IMR-90 (cell line): ENCODE results near the gene PHC3. TPM values are rescaled to one million over a fixed set of nuclear protein-coding genes. Genes with fewer than 3 reads are reported as not detected.

ENCODE experiments used
- ATAC-seq: fragments of 200-7000 bp; cut with Tn5 transposase; 2 replicates; pipeline ENCODE4 v1.9.1; 2020; ENCODE audit warnings: low read depth, mild to moderate bottlenecking, moderate library complexity
- BruUV-seq: library from RNA; stranded (reverse); fragments of 400-500 nt; replicated peaks from 2 replicates; lab custom pipeline; 2021; lab: Mats Ljungman, UMichigan
- CTCF ChIA-PET: fragments of 300-600 bp; formaldehyde crosslinking; extraction: SDS; loops from one replicate; lab custom pipeline; 2021; ENCODE audit warnings: antibody characterized with exemption; lab: Yijun Ruan, JAX
- POLR2A ChIA-PET: fragments of 300-600 bp; sonication (Branson Sonifier 250); formaldehyde crosslinking; loops from one replicate; lab custom pipeline; 2022; ENCODE audit warnings: antibody characterized with exemption; ENCODE audit not compliant: unreplicated experiment; lab: Charles Lee
- DNase-seq: peaks from one replicate; pipeline ENCODE4 v3.0.0; 2013
- H2AFZ ChIP-seq: replicated peaks from 2 replicates; pipeline ENCODE3; 2013; ENCODE audit warnings: low read length, mild to moderate bottlenecking; ENCODE audit not compliant: poor library complexity
- H2AK5ac ChIP-seq: 2 replicates; pipeline ENCODE4 v1.6.1; 2013; ENCODE audit warnings: low read depth, low read length, inconsistent platforms
- H2AK9ac ChIP-seq: replicated peaks from 2 replicates; pipeline ENCODE3; 2013; ENCODE audit warnings: mild to moderate bottlenecking, low read depth, low read length, moderate library complexity; ENCODE audit not compliant: poor library complexity
- H2BK120ac ChIP-seq: 2 replicates; pipeline ENCODE4 v1.6.1; 2013; ENCODE audit warnings: low read depth, low read length, inconsistent platforms
- H2BK15ac ChIP-seq: 3 replicates; pipeline ENCODE4 v1.6.1; 2013; ENCODE audit warnings: low read depth, low read length, inconsistent platforms
- H2BK20ac ChIP-seq: 2 replicates; pipeline ENCODE4 v1.6.1; 2013; ENCODE audit warnings: low read depth, mild to moderate bottlenecking, inconsistent platforms, low read length, moderate library complexity
- H2BK5ac ChIP-seq: 2 replicates; pipeline ENCODE4 v1.6.1; 2013; ENCODE audit warnings: mild to moderate bottlenecking, low read depth, low read length, inconsistent platforms; ENCODE audit not compliant: poor library complexity, severe bottlenecking
- H3K14ac ChIP-seq: replicated peaks from 2 replicates; pipeline ENCODE4 v1.6.1; 2013; ENCODE audit warnings: low read depth, low read length, inconsistent platforms
- H3K18ac ChIP-seq: 2 replicates; pipeline ENCODE4 v1.6.1; 2013; ENCODE audit warnings: low read depth, low read length, control low read depth
- H3K23ac ChIP-seq: 2 replicates; pipeline ENCODE4 v1.6.1; 2013; ENCODE audit warnings: low read depth, low read length, inconsistent platforms
- H3K27ac ChIP-seq: 2 replicates; pipeline ENCODE4 v1.5.1; 2013; ENCODE audit warnings: mild to moderate bottlenecking, control low read depth, low read length; ENCODE audit not compliant: insufficient read depth
- H3K27me3 ChIP-seq: 2 replicates; pipeline ENCODE4 v1.6.1; 2013; ENCODE audit warnings: low read length; ENCODE audit not compliant: control insufficient read depth, insufficient read depth
- H3K36me3 ChIP-seq: 2 replicates; pipeline ENCODE4 v1.6.1; 2013; ENCODE audit warnings: low read length, mixed read lengths; ENCODE audit not compliant: control insufficient read depth, insufficient read depth
- H3K4ac ChIP-seq: 2 replicates; pipeline ENCODE4 v1.6.1; 2013; ENCODE audit warnings: low read depth, low read length, inconsistent platforms
- H3K4me1 ChIP-seq: 2 replicates; pipeline ENCODE4 v1.6.1; 2013; ENCODE audit warnings: low read length, mixed read lengths; ENCODE audit not compliant: control insufficient read depth, insufficient read depth
- H3K4me2 ChIP-seq: 2 replicates; pipeline ENCODE4 v1.6.1; 2013; ENCODE audit warnings: low read depth, mild to moderate bottlenecking, control low read depth, low read length, moderate library complexity
- H3K4me3 ChIP-seq: 2 replicates; pipeline ENCODE4 v1.5.1; 2013; ENCODE audit warnings: low read depth, mild to moderate bottlenecking, control low read depth, low read length, moderate library complexity; ENCODE audit not compliant: insufficient read depth
- H3K56ac ChIP-seq: 2 replicates; pipeline ENCODE4 v1.6.1; 2013; ENCODE audit warnings: low read length, inconsistent platforms; ENCODE audit not compliant: insufficient read depth; ENCODE audit errors: extremely low read depth
- H3K79me1 ChIP-seq, 2 experiments: 2 replicates each; pipeline ENCODE4 v1.6.1; 2013; ENCODE audit warnings: low read length in 2 of 2, inconsistent platforms in 1 of 2, low read depth in 1 of 2
- H3K9ac ChIP-seq: 2 replicates; pipeline ENCODE4 v1.6.1; 2013; ENCODE audit warnings: low read depth, low read length, control low read depth
- H3K9me1 ChIP-seq: 2 replicates; pipeline ENCODE4 v1.6.1; 2013; ENCODE audit warnings: low read length, inconsistent platforms; ENCODE audit not compliant: insufficient read depth
- H3K9me3 ChIP-seq: 2 replicates; pipeline ENCODE4 v1.6.1; 2013; ENCODE audit warnings: low read length; ENCODE audit not compliant: control insufficient read depth, insufficient read depth
- H4K20me1 ChIP-seq: 2 replicates; pipeline ENCODE4 v1.6.1; 2013; ENCODE audit warnings: low read length, inconsistent platforms; ENCODE audit not compliant: insufficient read depth
- H4K5ac ChIP-seq: 2 replicates; pipeline ENCODE4 v1.6.1; 2013; ENCODE audit warnings: mild to moderate bottlenecking, low read depth, low read length, control low read depth
- H4K8ac ChIP-seq, 2 experiments: 2 replicates each; pipeline ENCODE4 v1.6.1; 2013; ENCODE audit warnings: low read depth in 2 of 2, low read length in 2 of 2, control low read depth in 1 of 2, inconsistent platforms in 1 of 2
- H4K91ac ChIP-seq: 2 replicates; pipeline ENCODE4 v1.6.1; 2013; ENCODE audit warnings: low read depth, low read length, inconsistent platforms; ENCODE audit not compliant: insufficient read depth
- BHLHE40 ChIP-seq: fragments of 150-350 bp; IDR thresholded peaks from 2 replicates; pipeline ENCODE4 v1.6.1; 2016; ENCODE audit warnings: mild to moderate bottlenecking, low read depth, low read length
- CEBPB ChIP-seq: IDR thresholded peaks from 2 replicates; pipeline ENCODE4 v1.6.1; 2012; ENCODE audit warnings: low read depth, low read length, improper control_type of control experiment
- CHD1 ChIP-seq: IDR thresholded peaks from 2 replicates; pipeline ENCODE4 v1.6.1; 2012; ENCODE audit warnings: low read depth, low read length, improper control_type of control experiment
- FOS ChIP-seq: fragments of 150-350 bp; IDR thresholded peaks from 2 replicates; pipeline ENCODE4 v1.6.1; 2016; ENCODE audit warnings: low read depth, low read length
- MAFK ChIP-seq: IDR thresholded peaks from 2 replicates; pipeline ENCODE4 v1.6.1; 2012; ENCODE audit warnings: low read depth, low read length, improper control_type of control experiment
- MAZ ChIP-seq: IDR thresholded peaks from 2 replicates; pipeline ENCODE4 v1.6.1; 2012; ENCODE audit warnings: low read depth, mild to moderate bottlenecking, low read length, improper control_type of control experiment, moderate library complexity, borderline replicate concordance
- MXI1 ChIP-seq: IDR thresholded peaks from 2 replicates; pipeline ENCODE4 v1.6.1; 2012; ENCODE audit warnings: low read depth, mild to moderate bottlenecking, low read length, moderate library complexity, borderline replicate concordance
- NFE2L2 ChIP-seq: fragments of 150-350 bp; IDR thresholded peaks from 2 replicates; pipeline ENCODE4 v1.6.1; 2016; ENCODE audit warnings: low read depth, mild to moderate bottlenecking, low read length
- POLR2A ChIP-seq: IDR thresholded peaks from 2 replicates; pipeline ENCODE4 v1.6.1; 2012; ENCODE audit warnings: mild to moderate bottlenecking, low read depth, low read length
- RAD21 ChIP-seq: IDR thresholded peaks from 2 replicates; pipeline ENCODE4 v1.6.1; 2012; ENCODE audit warnings: low read length, improper control_type of control experiment
- RCOR1 ChIP-seq: IDR thresholded peaks from 2 replicates; pipeline ENCODE4 v1.6.1; 2012; ENCODE audit warnings: mild to moderate bottlenecking, low read length, improper control_type of control experiment; ENCODE audit not compliant: insufficient replicate concordance
- RFX5 ChIP-seq: IDR thresholded peaks from 2 replicates; pipeline ENCODE4 v1.8.0; 2012; ENCODE audit warnings: low read depth, mild to moderate bottlenecking, low read length, moderate library complexity
- SMC3 ChIP-seq: fragments of 150-350 bp; IDR thresholded peaks from 2 replicates; pipeline ENCODE4 v1.6.1; 2016; ENCODE audit warnings: low read depth, mild to moderate bottlenecking, antibody characterized with exemption, low read length, moderate library complexity
- WGBS, 2 experiments: methylation state at CpG; one replicate each; pipeline versions ENCODE4 v1.1.5 to v1.1.7; 2013; ENCODE audit warnings: missing lambda C conversion rate in 2 of 2; ENCODE audit not compliant: insufficient read length in 1 of 2; ENCODE audit errors: extremely low coverage in 2 of 2; 5-methylcytosine and 5-hydroxymethylcytosine counted together
- dilution Hi-C: fragments of 300-500 bp; cut with HindIII; formaldehyde crosslinking; loops from one replicate; pipeline ENCODE4 v1.14.3; 2018; ENCODE audit warnings: low sequenced_read_pairs; ENCODE audit not compliant: unreplicated experiment
- in situ Hi-C: fragments of 300-500 bp; cut with MboI; formaldehyde crosslinking; loops from 3 replicates; pipeline ENCODE4 v1.14.3; 2019; ENCODE audit warnings: low sequenced_read_pairs, inconsistent platforms, mixed read lengths
- intact Hi-C: fragments of 100-400 bp; cut with micrococcal nuclease; formaldehyde crosslinking; loops from 2 replicates; pipeline ENCODE4 v1.10.0; 2022
- polyA plus RNA-seq, 3 experiments: library from polyadenylated mRNA; depleted of rRNA; stranded (reverse); fragments of >200 nt; gene quantifications; 2 replicates each; pipeline ENCODE4 v1.2.3, GENCODE V29; 2012; ENCODE audit warnings: low replicate concordance in 1 of 3
- total RNA-seq: library from RNA; depleted of rRNA; stranded (reverse); fragments of >200 nt; gene quantifications from 2 replicates; pipeline ENCODE4 v1.2.3, GENCODE V29; 2012
- TF ChIP-seq, protein P1 (sequence below): fragments of 150-350 bp; IDR thresholded peaks from 2 replicates; pipeline ENCODE4 v1.6.1; 2016; ENCODE audit warnings: low read depth, mild to moderate bottlenecking, low read length, moderate library complexity, borderline replicate concordance
- TF ChIP-seq, protein P2 (sequence below): conservative IDR thresholded peaks from 2 replicates; pipeline ENCODE4 v1.5.1; 2012; ENCODE audit warnings: mild to moderate bottlenecking, low read depth, low read length, improper control_type of control experiment
- TF ChIP-seq, protein P3 (sequence below): fragments of 150-350 bp; IDR thresholded peaks from 2 replicates; pipeline ENCODE4 v1.6.1; 2017; ENCODE audit warnings: mild to moderate bottlenecking, antibody characterized with exemption, low read length, low read depth

The PHC3 gene
- total and polyA plus RNA-seq, 2 of the 4 experiments (the other 2 are of a cell fraction) = 18.3 to 26.3 TPM

- Histone ChIP-seq H2BK5ac (no peak overlapping the region), H3K23ac (no peak overlapping the region), H2AK9ac (no peak overlapping the region), H3K4me3 (no peak overlapping the region), H3K18ac (no peak overlapping the region), H3K14ac (no peak overlapping the region), H3K9me1 (no peaks in the 10 kb centered on the region), H4K8ac (no peak overlapping the region), H3K36me3 (no peaks in the 10 kb centered on the region), H3K9ac (no peak overlapping the region), H3K56ac (no peak overlapping the region), H3K4me2 (no peak overlapping the region), H3K27me3 (no peaks in the 10 kb centered on the region), H3K27ac (no peak overlapping the region), H3K79me1 (no peaks in the 10 kb centered on the region), H2BK120ac (no peak overlapping the region), H2BK20ac (no peak overlapping the region), H4K20me1 (no peaks in the 10 kb centered on the region), H3K9me3 (no peaks in the 10 kb centered on the region), H2AFZ (no peak overlapping the region), H3K4ac (no peak overlapping the region), H2AK5ac (no peak overlapping the region), H3K4me1 (no peaks in the 10 kb centered on the region), H2BK15ac (no peak overlapping the region), H4K5ac (no peak overlapping the region), H4K91ac (no peak overlapping the region)
- no TSS peak for BruUV-seq
- ChIA-PET POLR2A (no interaction called here), CTCF (no interaction called here)
- ATAC-seq (no peak), DNase-seq (no peak)
- WGBS, 2 experiments = no CpG with 5 or more reads among the region's 1 CpG
- in situ Hi-C loops (no loop called here), intact Hi-C loops (no loop called here), dilution Hi-C loops (no loop called here)
- no peak for TF ChIP-seq RAD21
- TF ChIP-seq CHD1 = no peak
- TF ChIP-seq MAFK = no peak
- no peak for TF ChIP-seq BHLHE40
- no peak for TF ChIP-seq RCOR1
- no peak for TF ChIP-seq CEBPB
- TF ChIP-seq RFX5 = no peak
- no peak for TF ChIP-seq NFE2L2
- TF ChIP-seq POLR2A = no peak
- TF ChIP-seq FOS = no peak
- TF ChIP-seq, protein P1, sequence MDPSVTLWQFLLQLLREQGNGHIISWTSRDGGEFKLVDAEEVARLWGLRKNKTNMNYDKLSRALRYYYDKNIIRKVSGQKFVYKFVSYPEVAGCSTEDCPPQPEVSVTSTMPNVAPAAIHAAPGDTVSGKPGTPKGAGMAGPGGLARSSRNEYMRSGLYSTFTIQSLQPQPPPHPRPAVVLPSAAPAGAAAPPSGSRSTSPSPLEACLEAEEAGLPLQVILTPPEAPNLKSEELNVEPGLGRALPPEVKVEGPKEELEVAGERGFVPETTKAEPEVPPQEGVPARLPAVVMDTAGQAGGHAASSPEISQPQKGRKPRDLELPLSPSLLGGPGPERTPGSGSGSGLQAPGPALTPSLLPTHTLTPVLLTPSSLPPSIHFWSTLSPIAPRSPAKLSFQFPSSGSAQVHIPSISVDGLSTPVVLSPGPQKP = no peak
- no peak for TF ChIP-seq MXI1
- TF ChIP-seq MAZ = no peak
- TF ChIP-seq, protein P2, sequence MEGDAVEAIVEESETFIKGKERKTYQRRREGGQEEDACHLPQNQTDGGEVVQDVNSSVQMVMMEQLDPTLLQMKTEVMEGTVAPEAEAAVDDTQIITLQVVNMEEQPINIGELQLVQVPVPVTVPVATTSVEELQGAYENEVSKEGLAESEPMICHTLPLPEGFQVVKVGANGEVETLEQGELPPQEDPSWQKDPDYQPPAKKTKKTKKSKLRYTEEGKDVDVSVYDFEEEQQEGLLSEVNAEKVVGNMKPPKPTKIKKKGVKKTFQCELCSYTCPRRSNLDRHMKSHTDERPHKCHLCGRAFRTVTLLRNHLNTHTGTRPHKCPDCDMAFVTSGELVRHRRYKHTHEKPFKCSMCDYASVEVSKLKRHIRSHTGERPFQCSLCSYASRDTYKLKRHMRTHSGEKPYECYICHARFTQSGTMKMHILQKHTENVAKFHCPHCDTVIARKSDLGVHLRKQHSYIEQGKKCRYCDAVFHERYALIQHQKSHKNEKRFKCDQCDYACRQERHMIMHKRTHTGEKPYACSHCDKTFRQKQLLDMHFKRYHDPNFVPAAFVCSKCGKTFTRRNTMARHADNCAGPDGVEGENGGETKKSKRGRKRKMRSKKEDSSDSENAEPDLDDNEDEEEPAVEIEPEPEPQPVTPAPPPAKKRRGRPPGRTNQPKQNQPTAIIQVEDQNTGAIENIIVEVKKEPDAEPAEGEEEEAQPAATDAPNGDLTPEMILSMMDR = no peak
- TF ChIP-seq, protein P3, sequence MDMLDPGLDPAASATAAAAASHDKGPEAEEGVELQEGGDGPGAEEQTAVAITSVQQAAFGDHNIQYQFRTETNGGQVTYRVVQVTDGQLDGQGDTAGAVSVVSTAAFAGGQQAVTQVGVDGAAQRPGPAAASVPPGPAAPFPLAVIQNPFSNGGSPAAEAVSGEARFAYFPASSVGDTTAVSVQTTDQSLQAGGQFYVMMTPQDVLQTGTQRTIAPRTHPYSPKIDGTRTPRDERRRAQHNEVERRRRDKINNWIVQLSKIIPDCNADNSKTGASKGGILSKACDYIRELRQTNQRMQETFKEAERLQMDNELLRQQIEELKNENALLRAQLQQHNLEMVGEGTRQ = no peak
- no peak for TF ChIP-seq SMC3
Observed at GRCh38 chr3:170211668-170212067, 30.1 kb upstream of the PHC3 start.
